ENCODE results near the gene C9orf50. TPM values are rescaled to one million over a fixed set of nuclear protein-coding genes. Genes with fewer than 3 reads are reported as not detected.

The C9orf50 gene
- 0.17 and 0.44 TPM in 2 replicates for total RNA-seq

GRCh38 chr9:129620669-129621295, at the start of gene C9orf50:
TSS of gene C9orf50 (minus strand) at chr9:129621101. CDS start at chr9:129620574, 527 bp downstream.

GRCh38 chr9:129665389-129665775, 44.5 kb upstream of the C9orf50 start, which contains the start of gene PRRX2:
TSS of gene PRRX2 (plus strand) at chr9:129665647. CDS start at chr9:129665868, 221 bp downstream.

GRCh38 chr9:129641750-129642585, 21.1 kb upstream of the C9orf50 start, which contains the start of gene ASB6:
TSS of gene ASB6 (minus strand) at chr9:129642151. CDS start at chr9:129641999, 152 bp downstream.

GRCh38 chr9:129626079-129626624, 5.3 kb upstream of the C9orf50 start, which contains the start of gene NTMT1:
TSS of gene NTMT1 (plus strand) at chr9:129626163. CDS start at chr9:129632704, 6,541 bp downstream.

Other genes starting within 250 kb of the C9orf50 start
- gene NTMT1, start 5.1 kb upstream of the C9orf50 start, total RNA-seq, result 27.6 and 33.3 TPM in 2 replicates
- gene ASB6, start 21.1 kb upstream of the C9orf50 start, total RNA-seq, result 19.3 and 27.8 TPM in 2 replicates
- 44.4 and 50.0 TPM in 2 replicates for gene PRRX2, start 44.5 kb upstream of the C9orf50 start, total RNA-seq
- gene PTGES, start 131.9 kb upstream of the C9orf50 start, total RNA-seq, result 9.5 and 84.5 TPM in 2 replicates
- gene TOR1B, start 182.1 kb upstream of the C9orf50 start, total RNA-seq, result 32.6 and 36.4 TPM in 2 replicates
- 38.3 and 42.5 TPM in 2 replicates for gene TOR1A, start 203.0 kb upstream of the C9orf50 start, total RNA-seq
- 33.6 and 37.8 TPM in 2 replicates for gene C9orf78, start 214.2 kb upstream of the C9orf50 start, total RNA-seq
- 15.1 and 17.0 TPM in 2 replicates for gene USP20, start 214.4 kb upstream of the C9orf50 start, total RNA-seq